SK-N-SH (cell line): ENCODE measurements around the gene YIF1B.

Experiments
- CHD2 ChIP-seq: fragments of 150-350 bp; IDR thresholded peaks from 2 replicates; pipeline ENCODE4 v1.6.1; 2018; ENCODE audit warnings: low read length; ENCODE audit not compliant: partially characterized antibody
- EP300 ChIP-seq, 2 experiments: IDR thresholded peaks; 2 replicates each; pipeline versions ENCODE4 v1.4.0 to v1.6.1; 2012; ENCODE audit warnings: borderline replicate concordance in 1 of 2, low read depth in 1 of 2, low read length in 1 of 2
- POLR2AphosphoS5 ChIP-seq: IDR thresholded peaks from 2 replicates; pipeline ENCODE4 v1.6.1; 2012; ENCODE audit warnings: low read depth, low read length
- TAF1 ChIP-seq: IDR thresholded peaks from 2 replicates; pipeline ENCODE4 v1.6.1; 2012; ENCODE audit warnings: low read depth, mild to moderate bottlenecking, low read length, moderate library complexity, borderline replicate concordance
- TEAD4 ChIP-seq: IDR thresholded peaks from 2 replicates; pipeline ENCODE4 v1.4.0; 2012; ENCODE audit warnings: mild to moderate bottlenecking, borderline replicate concordance; ENCODE audit not compliant: insufficient read depth
- TF ChIP-seq, protein P1 (sequence below): fragments of 150-350 bp; IDR thresholded peaks from 2 replicates; pipeline ENCODE4 v1.6.1; 2017; ENCODE audit warnings: antibody characterized with exemption, low read length, low read depth, borderline replicate concordance
- TF ChIP-seq, protein P2 (sequence below): fragments of 200-600 bp; sonication (generic); IDR thresholded peaks from 2 replicates; pipeline ENCODE4 v1.6.1; 2017; ENCODE audit warnings: antibody characterized with exemption, mild to moderate bottlenecking, moderate library complexity

DNA sequence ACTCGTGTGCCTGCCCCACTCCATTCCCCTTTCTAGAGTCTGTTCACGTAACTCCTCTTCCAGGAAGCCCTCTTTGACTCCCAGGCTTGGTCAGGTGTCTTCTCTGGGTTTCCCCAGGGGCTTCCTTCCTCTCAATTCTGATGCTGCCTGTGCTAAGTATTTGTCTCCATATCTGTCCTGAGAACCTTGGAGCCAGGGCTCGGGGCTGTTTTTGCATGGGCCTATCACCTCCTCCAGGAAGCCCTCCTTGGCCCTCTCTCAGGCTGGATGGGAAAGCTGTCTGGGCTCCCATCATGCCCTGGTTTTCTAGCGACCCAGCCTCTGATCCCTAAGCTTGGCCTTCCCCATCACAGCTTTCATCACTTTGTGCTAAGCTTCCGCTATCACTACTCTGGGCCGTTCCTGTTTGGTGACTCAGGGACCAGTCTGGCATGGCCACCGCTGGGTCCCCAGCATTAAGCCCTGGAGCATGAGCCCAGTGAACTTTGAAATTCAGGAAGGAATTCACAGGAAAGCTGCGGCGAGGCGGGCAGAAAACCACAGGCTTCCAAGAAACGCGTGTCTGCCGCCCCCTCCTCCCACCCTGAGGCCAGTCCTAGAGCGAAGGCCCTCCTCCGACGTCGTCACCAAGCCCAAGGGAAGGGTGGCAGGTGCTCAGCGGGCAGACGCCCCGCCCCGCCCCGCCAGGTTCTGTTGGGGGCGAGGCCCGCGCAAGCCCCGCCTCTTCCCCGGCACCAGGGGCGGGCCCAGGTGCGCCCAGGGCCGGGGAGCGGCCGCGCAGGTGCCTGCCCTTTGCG, 51.9 kb downstream of the YIF1B start:
- TF ChIP-seq, protein P1, sequence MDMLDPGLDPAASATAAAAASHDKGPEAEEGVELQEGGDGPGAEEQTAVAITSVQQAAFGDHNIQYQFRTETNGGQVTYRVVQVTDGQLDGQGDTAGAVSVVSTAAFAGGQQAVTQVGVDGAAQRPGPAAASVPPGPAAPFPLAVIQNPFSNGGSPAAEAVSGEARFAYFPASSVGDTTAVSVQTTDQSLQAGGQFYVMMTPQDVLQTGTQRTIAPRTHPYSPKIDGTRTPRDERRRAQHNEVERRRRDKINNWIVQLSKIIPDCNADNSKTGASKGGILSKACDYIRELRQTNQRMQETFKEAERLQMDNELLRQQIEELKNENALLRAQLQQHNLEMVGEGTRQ = no peak
- TF ChIP-seq, protein P2, sequence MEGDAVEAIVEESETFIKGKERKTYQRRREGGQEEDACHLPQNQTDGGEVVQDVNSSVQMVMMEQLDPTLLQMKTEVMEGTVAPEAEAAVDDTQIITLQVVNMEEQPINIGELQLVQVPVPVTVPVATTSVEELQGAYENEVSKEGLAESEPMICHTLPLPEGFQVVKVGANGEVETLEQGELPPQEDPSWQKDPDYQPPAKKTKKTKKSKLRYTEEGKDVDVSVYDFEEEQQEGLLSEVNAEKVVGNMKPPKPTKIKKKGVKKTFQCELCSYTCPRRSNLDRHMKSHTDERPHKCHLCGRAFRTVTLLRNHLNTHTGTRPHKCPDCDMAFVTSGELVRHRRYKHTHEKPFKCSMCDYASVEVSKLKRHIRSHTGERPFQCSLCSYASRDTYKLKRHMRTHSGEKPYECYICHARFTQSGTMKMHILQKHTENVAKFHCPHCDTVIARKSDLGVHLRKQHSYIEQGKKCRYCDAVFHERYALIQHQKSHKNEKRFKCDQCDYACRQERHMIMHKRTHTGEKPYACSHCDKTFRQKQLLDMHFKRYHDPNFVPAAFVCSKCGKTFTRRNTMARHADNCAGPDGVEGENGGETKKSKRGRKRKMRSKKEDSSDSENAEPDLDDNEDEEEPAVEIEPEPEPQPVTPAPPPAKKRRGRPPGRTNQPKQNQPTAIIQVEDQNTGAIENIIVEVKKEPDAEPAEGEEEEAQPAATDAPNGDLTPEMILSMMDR = no peak
- TF ChIP-seq TEAD4 (no peak), EP300 (IDR thresholded peaks at IDR 0.05; ENCODE audit: borderline replicate concordance in 1 of 2, low read depth in 1 of 2, low read length in 1 of 2) (no peak), POLR2AphosphoS5 (no peak), TAF1 (no peak), CHD2 (no peak)
